NB4 (cell line): Measurements from ENCODE around the gene RASGEF1C.

Experiments used
- MYC ChIP-seq: IDR thresholded peaks from 2 replicates; pipeline ENCODE4 v1.6.1; 2011; ENCODE audit warnings: low read depth, low read length
- TF ChIP-seq, protein P1 (sequence below): IDR thresholded peaks from one replicate; pipeline ENCODE4 v1.5.1; 2012; ENCODE audit warnings: low read depth, low read length

DNA sequence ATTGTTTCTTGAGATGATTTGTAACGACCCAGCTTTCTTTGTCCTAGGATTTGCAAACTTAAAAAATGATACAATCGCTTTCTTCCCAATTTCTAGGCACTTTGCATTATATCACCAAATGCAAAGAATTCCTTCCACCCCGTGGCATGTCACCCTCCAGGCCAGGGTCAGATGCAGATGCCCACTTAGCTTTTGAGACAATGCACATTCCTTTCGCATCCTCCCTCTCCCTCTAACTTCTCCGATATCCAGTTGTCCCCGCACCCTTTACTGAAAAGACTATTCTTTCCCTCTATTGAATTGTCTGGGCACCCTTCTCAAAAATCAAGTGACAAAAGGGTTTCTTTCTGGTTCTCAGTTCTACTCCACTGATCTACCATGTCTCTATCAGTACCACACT is 154.8 kb downstream of the RASGEF1C start:
- TF ChIP-seq, protein P1, sequence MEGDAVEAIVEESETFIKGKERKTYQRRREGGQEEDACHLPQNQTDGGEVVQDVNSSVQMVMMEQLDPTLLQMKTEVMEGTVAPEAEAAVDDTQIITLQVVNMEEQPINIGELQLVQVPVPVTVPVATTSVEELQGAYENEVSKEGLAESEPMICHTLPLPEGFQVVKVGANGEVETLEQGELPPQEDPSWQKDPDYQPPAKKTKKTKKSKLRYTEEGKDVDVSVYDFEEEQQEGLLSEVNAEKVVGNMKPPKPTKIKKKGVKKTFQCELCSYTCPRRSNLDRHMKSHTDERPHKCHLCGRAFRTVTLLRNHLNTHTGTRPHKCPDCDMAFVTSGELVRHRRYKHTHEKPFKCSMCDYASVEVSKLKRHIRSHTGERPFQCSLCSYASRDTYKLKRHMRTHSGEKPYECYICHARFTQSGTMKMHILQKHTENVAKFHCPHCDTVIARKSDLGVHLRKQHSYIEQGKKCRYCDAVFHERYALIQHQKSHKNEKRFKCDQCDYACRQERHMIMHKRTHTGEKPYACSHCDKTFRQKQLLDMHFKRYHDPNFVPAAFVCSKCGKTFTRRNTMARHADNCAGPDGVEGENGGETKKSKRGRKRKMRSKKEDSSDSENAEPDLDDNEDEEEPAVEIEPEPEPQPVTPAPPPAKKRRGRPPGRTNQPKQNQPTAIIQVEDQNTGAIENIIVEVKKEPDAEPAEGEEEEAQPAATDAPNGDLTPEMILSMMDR = no peak
- no peak for TF ChIP-seq MYC
